Neuron (in vitro differentiated cells): ENCODE data around the gene ADCY3.

Experiments
- H2AFZ ChIP-seq: one replicate; pipeline ENCODE4 v1.6.1; 2013; ENCODE audit warnings: low read depth, mild to moderate bottlenecking, inconsistent platforms, low read length, moderate library complexity
- H3K27me3 ChIP-seq: one replicate; pipeline ENCODE4 v1.6.1; 2013; ENCODE audit warnings: low read length; ENCODE audit not compliant: insufficient read depth
- H3K36me3 ChIP-seq: one replicate; pipeline ENCODE4 v1.6.1; 2013; ENCODE audit warnings: low read length; ENCODE audit not compliant: insufficient read depth
- H3K4me1 ChIP-seq: one replicate; pipeline ENCODE4 v1.6.1; 2013; ENCODE audit warnings: low read length; ENCODE audit not compliant: insufficient read depth
- H3K4me3 ChIP-seq: 2 replicates; pipeline ENCODE4 v1.5.1; 2013; ENCODE audit warnings: mild to moderate bottlenecking, low read length, moderate library complexity
- H3K9me3 ChIP-seq: one replicate; pipeline ENCODE4 v1.6.1; 2013; ENCODE audit warnings: low read length

ADCY3 gene

GRCh38 chr2:24889221-24889620, 30.8 kb downstream of the ADCY3 start:
- H3K4me1 ChIP-seq = no peaks in the 10 kb centered on the region

GRCh38 chr2:24888177-24888576, 31.9 kb downstream of the ADCY3 start:
- Histone ChIP-seq H2AFZ (no peak overlapping the region), H3K4me1 (no peaks in the 10 kb centered on the region), H3K36me3 (peaks cover 6% of the 10 kb centered on the region), H3K9me3 (peaks cover 3% of the 10 kb centered on the region), H3K4me3 (no peak overlapping the region), H3K27me3 (no peaks in the 10 kb centered on the region)

More at GRCh38 chr2:24889221-24889620, 30.8 kb downstream of the ADCY3 start:
- Histone ChIP-seq H3K4me3 (no peak overlapping the region), H3K27me3 (no peaks in the 10 kb centered on the region), H3K36me3 (peaks cover 6% of the 10 kb centered on the region), H2AFZ (no peak overlapping the region), H3K9me3 (peaks cover 7% of the 10 kb centered on the region)

GRCh38 chr2:24887307-24887874, 32.6 kb downstream of the ADCY3 start:
- Histone ChIP-seq H3K27me3 (no peaks in the 10 kb centered on the region), H3K4me3 (no peak overlapping the region), H3K4me1 (no peaks in the 10 kb centered on the region), H2AFZ (no peak overlapping the region), H3K36me3 (peaks cover 6% of the 10 kb centered on the region), H3K9me3 (peaks cover 3% of the 10 kb centered on the region)

- no peak overlapping the region for H2AFZ ChIP-seq
- H3K9me3 ChIP-seq = peaks cover 3% of the 10 kb centered on the region
- peaks cover 6% of the 10 kb centered on the region for H3K36me3 ChIP-seq
- no peaks in the 10 kb centered on the region for H3K4me1 ChIP-seq
- no peak overlapping the region for H3K4me3 ChIP-seq
- H3K27me3 ChIP-seq = no peaks in the 10 kb centered on the region
Measured at GRCh38 chr2:24886691-24887304, 33.2 kb downstream of the ADCY3 start.

GRCh38 chr2:24886126-24886501, 33.9 kb downstream of the ADCY3 start:
- H3K4me3 ChIP-seq = no peak overlapping the region
- peaks cover 3% of the 10 kb centered on the region for H3K9me3 ChIP-seq

GRCh38 chr2:24885221-24886125, 34.6 kb downstream of the ADCY3 start:
- Histone ChIP-seq H3K36me3 (peaks cover 6% of the 10 kb centered on the region), H3K9me3 (peaks cover 3% of the 10 kb centered on the region), H3K4me3 (no peak overlapping the region), H2AFZ (no peak overlapping the region), H3K4me1 (no peaks in the 10 kb centered on the region), H3K27me3 (no peaks in the 10 kb centered on the region)

More at GRCh38 chr2:24886126-24886501, 33.9 kb downstream of the ADCY3 start:
- no peak overlapping the region for H2AFZ ChIP-seq
- H3K4me1 ChIP-seq = no peaks in the 10 kb centered on the region
- no peaks in the 10 kb centered on the region for H3K27me3 ChIP-seq
- H3K36me3 ChIP-seq = peaks cover 6% of the 10 kb centered on the region

GRCh38 chr2:24883946-24884345, 36.1 kb downstream of the ADCY3 start:
- Histone ChIP-seq H3K36me3 (peaks cover 6% of the 10 kb centered on the region), H3K27me3 (no peaks in the 10 kb centered on the region), H3K4me3 (no peak overlapping the region), H3K9me3 (peaks cover 3% of the 10 kb centered on the region), H2AFZ (no peak overlapping the region), H3K4me1 (no peaks in the 10 kb centered on the region)

- H3K27me3 ChIP-seq = no peaks in the 10 kb centered on the region
- no peak overlapping the region for H3K4me3 ChIP-seq
- no peaks in the 10 kb centered on the region for H3K36me3 ChIP-seq
- no peak overlapping the region for H2AFZ ChIP-seq
- no peaks in the 10 kb centered on the region for H3K9me3 ChIP-seq
- no peaks in the 10 kb centered on the region for H3K4me1 ChIP-seq
Measured at GRCh38 chr2:24881623-24882022, 38.4 kb downstream of the ADCY3 start.

GRCh38 chr2:24881158-24881557, 38.9 kb downstream of the ADCY3 start:
- Histone ChIP-seq H3K4me1 (no peaks in the 10 kb centered on the region), H3K4me3 (no peak overlapping the region), H2AFZ (no peak overlapping the region), H3K27me3 (no peaks in the 10 kb centered on the region), H3K9me3 (no peaks in the 10 kb centered on the region), H3K36me3 (no peaks in the 10 kb centered on the region)

- no peaks in the 10 kb centered on the region for H3K9me3 ChIP-seq
- H3K36me3 ChIP-seq = no peaks in the 10 kb centered on the region
- H3K4me3 ChIP-seq = no peak overlapping the region
- no peaks in the 10 kb centered on the region for H3K4me1 ChIP-seq
- no peaks in the 10 kb centered on the region for H3K27me3 ChIP-seq
- H2AFZ ChIP-seq = no peak overlapping the region
Measured at GRCh38 chr2:24878341-24878740, 41.7 kb downstream of the ADCY3 start.

GRCh38 chr2:24877646-24878045, 42.4 kb downstream of the ADCY3 start:
- Histone ChIP-seq H3K36me3 (no peaks in the 10 kb centered on the region), H3K27me3 (no peaks in the 10 kb centered on the region), H2AFZ (no peak overlapping the region), H3K9me3 (no peaks in the 10 kb centered on the region), H3K4me3 (no peak overlapping the region), H3K4me1 (no peaks in the 10 kb centered on the region)

- H3K4me3 ChIP-seq = no peak overlapping the region
- peaks cover under 1% of the 10 kb centered on the region for H3K36me3 ChIP-seq
- no peaks in the 10 kb centered on the region for H3K4me1 ChIP-seq
- no peak overlapping the region for H2AFZ ChIP-seq
- no peaks in the 10 kb centered on the region for H3K9me3 ChIP-seq
- no peaks in the 10 kb centered on the region for H3K27me3 ChIP-seq
Measured at GRCh38 chr2:24877067-24877466, 43.0 kb downstream of the ADCY3 start.

GRCh38 chr2:24875901-24876300, 44.1 kb downstream of the ADCY3 start:
- Histone ChIP-seq H3K9me3 (no peaks in the 10 kb centered on the region), H3K4me1 (peaks cover 7% of the 10 kb centered on the region), H3K27me3 (no peaks in the 10 kb centered on the region), H3K4me3 (no peak overlapping the region), H3K36me3 (peaks cover 3% of the 10 kb centered on the region), H2AFZ (no peak overlapping the region)
